K562 (cell line): ENCODE data around the gene PUM2.

ENCODE experiments used
- MAFF ChIP-seq: IDR thresholded peaks from 2 replicates; pipeline ENCODE4 v1.6.1; 2012; ENCODE audit warnings: low read length, improper control_type of control experiment
- POLR3A ChIP-seq: IDR thresholded peaks from 2 replicates; pipeline ENCODE4 v1.6.1; 2011; ENCODE audit warnings: borderline replicate concordance, mild to moderate bottlenecking, moderate library complexity; ENCODE audit not compliant: insufficient read length, insufficient read depth; ENCODE audit errors: extremely low read depth
- STAT6 ChIP-seq: sonication (generic); formaldehyde crosslinking; IDR thresholded peaks from 2 replicates; pipeline ENCODE4 v1.8.1; 2023; ENCODE audit warnings: mild to moderate bottlenecking, missing genetic modification reagents
- ZKSCAN8 ChIP-seq: fragments of 200-800 bp; sonication (Bioruptor generic); IDR thresholded peaks from 2 replicates; pipeline ENCODE4 v1.6.1; 2016; ENCODE audit warnings: missing genetic modification characterization, missing compliant biosample characterization
- ZNF174 ChIP-seq: fragments of 250-450 bp; sonication (Bioruptor Pico); IDR thresholded peaks from 2 replicates; pipeline ENCODE4 v1.4.0; 2020; ENCODE audit warnings: mild to moderate bottlenecking
- ZNF24 ChIP-seq: fragments of 450-650 bp; IDR thresholded peaks from 2 replicates; pipeline ENCODE4 v1.6.1; 2016
- TF ChIP-seq, protein P1 (sequence below), 3 experiments: IDR thresholded peaks in 2 of 3; conservative IDR thresholded peaks in 1 of 3; 2 replicates each; pipeline ENCODE4 v1.5.1; 2011 to 2012; ENCODE audit warnings: low read length in 3 of 3, mild to moderate bottlenecking in 3 of 3, control low read depth in 2 of 3, improper control_type of control experiment in 1 of 3, inconsistent platforms in 1 of 3, low read depth in 1 of 3, mixed read lengths in 1 of 3, moderate library complexity in 1 of 3; ENCODE audit not compliant: insufficient read depth in 2 of 3
- TF ChIP-seq, protein P2 (sequence below), 2 experiments: fragments of 450-650 bp in 1 of 2; sonication (generic) in 1 of 2; formaldehyde crosslinking in 1 of 2; IDR thresholded peaks in 1 of 2; conservative IDR thresholded peaks in 1 of 2; 2 replicates each; pipeline versions ENCODE4 v1.6.1 to v1.8.1; 2016 to 2023; ENCODE audit warnings: mild to moderate bottlenecking in 2 of 2, moderate library complexity in 2 of 2, inconsistent platforms in 1 of 2, missing genetic modification reagents in 1 of 2

DNA sequence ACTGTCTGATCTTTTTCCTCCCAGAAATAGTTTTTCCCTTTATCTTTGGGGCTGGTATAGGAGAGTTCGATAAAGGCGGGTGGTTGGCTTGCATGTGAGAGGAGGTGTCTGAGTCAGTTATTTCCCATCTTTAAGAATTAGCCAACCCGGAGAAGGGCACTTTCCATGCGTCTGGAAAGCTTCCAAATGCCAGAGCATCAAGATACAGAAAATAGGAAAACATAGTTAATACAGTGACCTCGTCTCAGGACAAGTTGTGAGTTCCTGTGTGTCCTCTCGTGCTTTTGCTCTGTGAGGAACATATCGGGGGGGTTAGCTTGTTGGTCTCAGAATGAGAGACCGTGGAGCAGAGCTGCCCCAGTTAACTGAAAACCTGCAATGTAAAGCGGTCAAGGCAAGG lies 18.7 kb upstream of the PUM2 start:
- no peak for TF ChIP-seq MAFF
- TF ChIP-seq, protein P1, sequence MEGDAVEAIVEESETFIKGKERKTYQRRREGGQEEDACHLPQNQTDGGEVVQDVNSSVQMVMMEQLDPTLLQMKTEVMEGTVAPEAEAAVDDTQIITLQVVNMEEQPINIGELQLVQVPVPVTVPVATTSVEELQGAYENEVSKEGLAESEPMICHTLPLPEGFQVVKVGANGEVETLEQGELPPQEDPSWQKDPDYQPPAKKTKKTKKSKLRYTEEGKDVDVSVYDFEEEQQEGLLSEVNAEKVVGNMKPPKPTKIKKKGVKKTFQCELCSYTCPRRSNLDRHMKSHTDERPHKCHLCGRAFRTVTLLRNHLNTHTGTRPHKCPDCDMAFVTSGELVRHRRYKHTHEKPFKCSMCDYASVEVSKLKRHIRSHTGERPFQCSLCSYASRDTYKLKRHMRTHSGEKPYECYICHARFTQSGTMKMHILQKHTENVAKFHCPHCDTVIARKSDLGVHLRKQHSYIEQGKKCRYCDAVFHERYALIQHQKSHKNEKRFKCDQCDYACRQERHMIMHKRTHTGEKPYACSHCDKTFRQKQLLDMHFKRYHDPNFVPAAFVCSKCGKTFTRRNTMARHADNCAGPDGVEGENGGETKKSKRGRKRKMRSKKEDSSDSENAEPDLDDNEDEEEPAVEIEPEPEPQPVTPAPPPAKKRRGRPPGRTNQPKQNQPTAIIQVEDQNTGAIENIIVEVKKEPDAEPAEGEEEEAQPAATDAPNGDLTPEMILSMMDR (IDR thresholded peaks at IDR 0.05 in 2 of 3, conservative IDR thresholded peaks at IDR 0.05 in 1 of 3; ENCODE audit: insufficient read depth in 2 of 3, low read depth in 1 of 3, low read length in 3 of 3), result no peak
- TF ChIP-seq ZKSCAN8 (CRISPR knock-in tag), result no peak
- no peak for TF ChIP-seq STAT6 (CRISPR knock-in tag)
- TF ChIP-seq, protein P2, sequence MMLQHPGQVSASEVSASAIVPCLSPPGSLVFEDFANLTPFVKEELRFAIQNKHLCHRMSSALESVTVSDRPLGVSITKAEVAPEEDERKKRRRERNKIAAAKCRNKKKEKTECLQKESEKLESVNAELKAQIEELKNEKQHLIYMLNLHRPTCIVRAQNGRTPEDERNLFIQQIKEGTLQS (IDR thresholded peaks at IDR 0.05), result no peak
- TF ChIP-seq, protein P2 (CRISPR knock-in tag; conservative IDR thresholded peaks at IDR 0.05), result no peak
- no peak for TF ChIP-seq POLR3A
- TF ChIP-seq ZNF24, result no peak
- no peak for TF ChIP-seq ZNF174 (CRISPR knock-in tag)
